ENCODE data around the gene RDH16. TPM values are rescaled to one million over a fixed set of nuclear protein-coding genes. Genes with fewer than 3 reads are reported as not detected.

The RDH16 gene
- total RNA-seq (2021; ENCODE audit: unreplicated experiment) (0.59 TPM), Bru-seq, nascent RNA (percentile 29 among the genes with signal in this experiment), BruChase-seq, experiment 1, labeled RNA remaining after a 6-hour chase (percentile 54 among the genes with signal in this experiment), BruChase-seq, experiment 2, labeled RNA remaining after a 2-hour chase (percentile 52 among the genes with signal in this experiment)
- 0.35 and 0.55 TPM in 2 replicates for polyA plus RNA-seq (2012)
- long read RNA-seq, result 0 reads

- TF ChIP-seq CBX3 (IDR thresholded peaks at IDR 0.05; ENCODE audit: low read depth), result no peak
- no peak for TF ChIP-seq REST (IDR thresholded peaks at IDR 0.05; ENCODE audit: low read depth)
- no peak for TF ChIP-seq CEBPB (IDR thresholded peaks at IDR 0.05; ENCODE audit: low read depth)
- no peak for TF ChIP-seq EGR1 (IDR thresholded peaks at IDR 0.05; ENCODE audit: low read depth)
- TF ChIP-seq SRF (IDR thresholded peaks at IDR 0.05; ENCODE audit: low read depth), result no peak
- TF ChIP-seq RAD21 (IDR thresholded peaks at IDR 0.05; ENCODE audit: low read depth), result no peak
- TF ChIP-seq EZH2 (IDR thresholded peaks at IDR 0.05), result no peak
- no peak for TF ChIP-seq MAX (IDR thresholded peaks at IDR 0.05)
- TF ChIP-seq ELF1 (IDR thresholded peaks at IDR 0.05; ENCODE audit: borderline replicate concordance, low read depth), result no peak
- TF ChIP-seq EZH2phosphoT487 (IDR thresholded peaks at IDR 0.05; ENCODE audit: borderline replicate concordance), result no peak
- H3K4me1 ChIP-seq (ENCODE audit: control insufficient read depth in 1 of 2, insufficient read depth in 2 of 2, low read length in 2 of 2), result no peaks in the 10 kb centered on the region
- no peaks in the 10 kb centered on the region for H3K79me2 ChIP-seq (ENCODE audit: insufficient read depth, low read length)
- DNase-seq (ENCODE audit: low read depth, low spot score), result no peak
- ChIA-PET POLR2A (no interaction called here), CTCF (no interaction called here), RAD21 (ENCODE audit: low non-redundant PET in 1 of 2, low total read pairs in 2 of 2, uncharacterized antibody in 2 of 2, unreplicated experiment in 2 of 2) (no interaction called here)
- H3K4me2 ChIP-seq (ENCODE audit: low read length), result no peak within 1 kb of the TSS
- no peaks in the 10 kb centered on the region for H3K36me3 ChIP-seq (ENCODE audit: control insufficient read depth in 1 of 2, insufficient read depth in 2 of 2, low read length in 2 of 2)
- no peak within 1 kb of the TSS for H3K27ac ChIP-seq (ENCODE audit: low read depth, low read length)
- BruUV-seq (replicated peaks), result no TSS peak
- no peaks in the 10 kb centered on the region for H3K27me3 ChIP-seq (ENCODE audit: insufficient read depth, low read length)
- H3K4me3 ChIP-seq (replicated peaks in 1 of 2; ENCODE audit: low read depth in 1 of 2, low read length in 2 of 2), result no peak within 1 kb of the TSS
- ATAC-seq, result no peak
- H3K9me3 ChIP-seq (ENCODE audit: control insufficient read depth in 1 of 2, insufficient read depth in 1 of 2, low read depth in 1 of 2, low read length in 2 of 2), result no peaks in the 10 kb centered on the region
- H3K9ac ChIP-seq (ENCODE audit: low read length), result no peak within 1 kb of the TSS
- intact Hi-C loops (cut with micrococcal nuclease), result no loop called here
- H4K20me1 ChIP-seq (ENCODE audit: insufficient read depth), result no peaks in the 10 kb centered on the region
- H3K9me2 ChIP-seq (ENCODE audit: insufficient read depth), result no peaks in the 10 kb centered on the region
- H2AFZ ChIP-seq (ENCODE audit: low read depth, low read length, poor library complexity, severe bottlenecking), result no peak within 1 kb of the TSS
Measured at GRCh38 chr12:56957229-56958052, at the start of gene RDH16. RDH16 (minus strand) TSS chr12:56957608; CDS start chr12:56957462, 146 bp downstream.
